GM23338 (cell line): ENCODE results near the gene ST3GAL2. TPM values are rescaled to one million over a fixed set of nuclear protein-coding genes. Genes with fewer than 3 reads are reported as not detected.

Source experiments
- ATAC-seq: fragments of 200-7000 bp; cut with Tn5 transposase; 3 replicates; pipeline ENCODE4 v1.9.1; 2020
- DNase-seq: peaks from one replicate; pipeline ENCODE4 v3.0.0-alpha.2; 2015; ENCODE audit warnings: low spot score
- H2AFZ ChIP-seq: fragments of 200-600 bp; sonication (generic); 2 replicates; pipeline ENCODE4 v1.8.0; 2016; ENCODE audit warnings: antibody characterized with exemption, mild to moderate bottlenecking, moderate library complexity
- H3F3A ChIP-seq: fragments of 200-600 bp; sonication (generic); replicated peaks from 2 replicates; pipeline ENCODE4 v1.8.0; 2017; ENCODE audit warnings: antibody characterized with exemption, mixed run types, low read depth
- H3K27ac ChIP-seq: fragments of 200-600 bp; sonication (generic); 2 replicates; pipeline ENCODE4 v1.6.1; 2016; ENCODE audit warnings: low read depth
- H3K27me3 ChIP-seq: fragments of 200-600 bp; sonication (generic); 2 replicates; pipeline ENCODE4 v1.8.0; 2016; ENCODE audit warnings: mild to moderate bottlenecking, mixed run types, moderate library complexity; ENCODE audit not compliant: insufficient read depth
- H3K36me3 ChIP-seq: fragments of 200-600 bp; sonication (generic); 2 replicates; pipeline ENCODE4 v1.8.0; 2016; ENCODE audit warnings: mild to moderate bottlenecking; ENCODE audit not compliant: insufficient read depth
- H3K4me1 ChIP-seq: fragments of 200-600 bp; sonication (generic); 2 replicates; pipeline ENCODE4 v1.8.0; 2016; ENCODE audit warnings: mild to moderate bottlenecking, moderate library complexity; ENCODE audit not compliant: insufficient read depth
- H3K4me2 ChIP-seq: fragments of 200-600 bp; sonication (generic); 2 replicates; pipeline ENCODE4 v1.7.1; 2017; ENCODE audit warnings: mixed run types
- H3K4me3 ChIP-seq: fragments of 200-600 bp; sonication (generic); 2 replicates; pipeline ENCODE4 v1.6.1; 2016; ENCODE audit warnings: mixed run types
- H3K79me2 ChIP-seq: fragments of 200-600 bp; sonication (generic); replicated peaks from 2 replicates; pipeline ENCODE4 v1.8.0; 2017; ENCODE audit warnings: mild to moderate bottlenecking; ENCODE audit not compliant: insufficient read depth
- H3K9me2 ChIP-seq: fragments of 200-600 bp; sonication (generic); 2 replicates; pipeline ENCODE4 v1.8.0; 2017; ENCODE audit not compliant: insufficient read depth
- H4K20me1 ChIP-seq: fragments of 200-600 bp; sonication (generic); replicated peaks from 2 replicates; pipeline ENCODE4 v1.8.0; 2017; ENCODE audit warnings: mild to moderate bottlenecking; ENCODE audit not compliant: insufficient read depth
- H3K27ac Mint-ChIP-seq: 2 replicates; pipeline ENCODE4 v1.8.0; 2020; ENCODE audit warnings: inconsistent platforms, mild to moderate bottlenecking, moderate library complexity, mixed read lengths
- H3K27me3 Mint-ChIP-seq: 3 replicates; pipeline ENCODE4 v1.8.0; 2022; ENCODE audit warnings: low read depth, mild to moderate bottlenecking, moderate library complexity, mixed read lengths, inconsistent platforms; ENCODE audit not compliant: insufficient read depth, poor library complexity
- H3K36me3 Mint-ChIP-seq: 3 replicates; pipeline ENCODE4 v1.8.0; 2021; ENCODE audit warnings: low read depth, mild to moderate bottlenecking, inconsistent platforms, moderate library complexity, mixed read lengths
- H3K4me1 Mint-ChIP-seq: 3 replicates; pipeline ENCODE4 v1.8.0; 2020; ENCODE audit warnings: mild to moderate bottlenecking, inconsistent platforms, mixed read lengths
- H3K4me3 Mint-ChIP-seq: 3 replicates; pipeline ENCODE4 v1.8.0; 2021; ENCODE audit warnings: moderate library complexity, mild to moderate bottlenecking, inconsistent platforms, mixed read lengths
- H3K9me3 Mint-ChIP-seq: 3 replicates; pipeline ENCODE4 v1.8.0; 2020; ENCODE audit warnings: moderate library complexity, mild to moderate bottlenecking, inconsistent platforms, mixed read lengths
- CREB1 ChIP-seq: fragments of 250-450 bp; sonication (Bioruptor Pico); IDR thresholded peaks from 2 replicates; pipeline ENCODE4 v1.5.0; 2020; ENCODE audit warnings: low read depth, mild to moderate bottlenecking, moderate library complexity
- CTCF ChIP-seq, 2 experiments: fragments of 200-600 bp in 1 of 2; sonication (generic) in 1 of 2; conservative IDR thresholded peaks; 2 replicates each; pipeline versions ENCODE4 v1.5.1 to v1.6.1; 2016 to 2017; ENCODE audit warnings: antibody characterized with exemption in 2 of 2, low read depth in 2 of 2, mild to moderate bottlenecking in 2 of 2, moderate library complexity in 1 of 2
- ETS1 ChIP-seq: IDR thresholded peaks from 2 replicates; pipeline ENCODE4 v1.6.1; 2016; ENCODE audit warnings: antibody characterized with exemption
- EZH2 ChIP-seq: fragments of 200-600 bp; sonication (generic); IDR thresholded peaks from one replicate; pipeline ENCODE4 v1.8.0; 2017; ENCODE audit warnings: antibody characterized with exemption, mild to moderate bottlenecking, low read depth; ENCODE audit not compliant: unreplicated experiment
- JUNB ChIP-seq: IDR thresholded peaks from one replicate; pipeline ENCODE4 v1.6.1; 2016; ENCODE audit warnings: antibody characterized with exemption; ENCODE audit not compliant: unreplicated experiment
- NANOG ChIP-seq: IDR thresholded peaks from 2 replicates; pipeline ENCODE4 v1.6.1; 2016; ENCODE audit warnings: antibody characterized with exemption, borderline replicate concordance
- POLR2AphosphoS5 ChIP-seq: IDR thresholded peaks from 2 replicates; pipeline ENCODE4 v1.6.1; 2016; ENCODE audit warnings: antibody characterized with exemption, low read depth
- STAT1 ChIP-seq: IDR thresholded peaks from one replicate; pipeline ENCODE4 v1.6.1; 2016; ENCODE audit warnings: antibody characterized with exemption; ENCODE audit not compliant: unreplicated experiment
- ZNF114 ChIP-seq: fragments of 250-450 bp; sonication (Bioruptor Pico); IDR thresholded peaks from 2 replicates; pipeline ENCODE4 v1.5.0; 2020; ENCODE audit warnings: mild to moderate bottlenecking, moderate library complexity
- ZNF331 ChIP-seq: fragments of 250-450 bp; sonication (Bioruptor Pico); IDR thresholded peaks from 2 replicates; pipeline ENCODE4 v1.5.0; 2020; ENCODE audit warnings: low read depth, mild to moderate bottlenecking, moderate library complexity
- polyA plus RNA-seq: library from polyadenylated mRNA; unstranded; fragments of >200 nt; fragmentation: Nextera tagmentation; extraction: Ambion mirVana; gene quantifications from 2 replicates; pipeline ENCODE4 v1.2.1, GENCODE V29; 2016
- total RNA-seq: library from RNA; depleted of rRNA; stranded (reverse); fragments of >200 nt; shearing (Covaris generic); gene quantifications from 2 replicates; pipeline ENCODE4 v1.2.3, GENCODE V29; 2014
- TF ChIP-seq, protein P1 (sequence below): IDR thresholded peaks from one replicate; pipeline ENCODE4 v1.6.1; 2018; ENCODE audit warnings: antibody characterized with exemption; ENCODE audit not compliant: unreplicated experiment
- TF ChIP-seq, protein P2 (sequence below): fragments of 250-450 bp; sonication (Bioruptor Pico); IDR thresholded peaks from 2 replicates; pipeline ENCODE4 v1.5.0; 2020; ENCODE audit warnings: mild to moderate bottlenecking, moderate library complexity

The ST3GAL2 gene
- total and polyA plus RNA-seq, 2 experiments from 2014 or later = 12.3 to 39.8 TPM

- TF ChIP-seq EZH2 (no peak), NANOG (no peak), CTCF (conservative IDR thresholded peaks at IDR 0.05; ENCODE audit: low read depth in 2 of 2) (no peak), ETS1 (no peak), CREB1 (CRISPR knock-in tag) (no peak), POLR2AphosphoS5 (no peak), ZNF114 (CRISPR knock-in tag) (no peak), JUNB (no peak), STAT1 (no peak), ZNF331 (no peak)
- TF ChIP-seq, protein P1, sequence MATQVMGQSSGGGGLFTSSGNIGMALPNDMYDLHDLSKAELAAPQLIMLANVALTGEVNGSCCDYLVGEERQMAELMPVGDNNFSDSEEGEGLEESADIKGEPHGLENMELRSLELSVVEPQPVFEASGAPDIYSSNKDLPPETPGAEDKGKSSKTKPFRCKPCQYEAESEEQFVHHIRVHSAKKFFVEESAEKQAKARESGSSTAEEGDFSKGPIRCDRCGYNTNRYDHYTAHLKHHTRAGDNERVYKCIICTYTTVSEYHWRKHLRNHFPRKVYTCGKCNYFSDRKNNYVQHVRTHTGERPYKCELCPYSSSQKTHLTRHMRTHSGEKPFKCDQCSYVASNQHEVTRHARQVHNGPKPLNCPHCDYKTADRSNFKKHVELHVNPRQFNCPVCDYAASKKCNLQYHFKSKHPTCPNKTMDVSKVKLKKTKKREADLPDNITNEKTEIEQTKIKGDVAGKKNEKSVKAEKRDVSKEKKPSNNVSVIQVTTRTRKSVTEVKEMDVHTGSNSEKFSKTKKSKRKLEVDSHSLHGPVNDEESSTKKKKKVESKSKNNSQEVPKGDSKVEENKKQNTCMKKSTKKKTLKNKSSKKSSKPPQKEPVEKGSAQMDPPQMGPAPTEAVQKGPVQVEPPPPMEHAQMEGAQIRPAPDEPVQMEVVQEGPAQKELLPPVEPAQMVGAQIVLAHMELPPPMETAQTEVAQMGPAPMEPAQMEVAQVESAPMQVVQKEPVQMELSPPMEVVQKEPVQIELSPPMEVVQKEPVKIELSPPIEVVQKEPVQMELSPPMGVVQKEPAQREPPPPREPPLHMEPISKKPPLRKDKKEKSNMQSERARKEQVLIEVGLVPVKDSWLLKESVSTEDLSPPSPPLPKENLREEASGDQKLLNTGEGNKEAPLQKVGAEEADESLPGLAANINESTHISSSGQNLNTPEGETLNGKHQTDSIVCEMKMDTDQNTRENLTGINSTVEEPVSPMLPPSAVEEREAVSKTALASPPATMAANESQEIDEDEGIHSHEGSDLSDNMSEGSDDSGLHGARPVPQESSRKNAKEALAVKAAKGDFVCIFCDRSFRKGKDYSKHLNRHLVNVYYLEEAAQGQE = no peak
- TF ChIP-seq, protein P2, sequence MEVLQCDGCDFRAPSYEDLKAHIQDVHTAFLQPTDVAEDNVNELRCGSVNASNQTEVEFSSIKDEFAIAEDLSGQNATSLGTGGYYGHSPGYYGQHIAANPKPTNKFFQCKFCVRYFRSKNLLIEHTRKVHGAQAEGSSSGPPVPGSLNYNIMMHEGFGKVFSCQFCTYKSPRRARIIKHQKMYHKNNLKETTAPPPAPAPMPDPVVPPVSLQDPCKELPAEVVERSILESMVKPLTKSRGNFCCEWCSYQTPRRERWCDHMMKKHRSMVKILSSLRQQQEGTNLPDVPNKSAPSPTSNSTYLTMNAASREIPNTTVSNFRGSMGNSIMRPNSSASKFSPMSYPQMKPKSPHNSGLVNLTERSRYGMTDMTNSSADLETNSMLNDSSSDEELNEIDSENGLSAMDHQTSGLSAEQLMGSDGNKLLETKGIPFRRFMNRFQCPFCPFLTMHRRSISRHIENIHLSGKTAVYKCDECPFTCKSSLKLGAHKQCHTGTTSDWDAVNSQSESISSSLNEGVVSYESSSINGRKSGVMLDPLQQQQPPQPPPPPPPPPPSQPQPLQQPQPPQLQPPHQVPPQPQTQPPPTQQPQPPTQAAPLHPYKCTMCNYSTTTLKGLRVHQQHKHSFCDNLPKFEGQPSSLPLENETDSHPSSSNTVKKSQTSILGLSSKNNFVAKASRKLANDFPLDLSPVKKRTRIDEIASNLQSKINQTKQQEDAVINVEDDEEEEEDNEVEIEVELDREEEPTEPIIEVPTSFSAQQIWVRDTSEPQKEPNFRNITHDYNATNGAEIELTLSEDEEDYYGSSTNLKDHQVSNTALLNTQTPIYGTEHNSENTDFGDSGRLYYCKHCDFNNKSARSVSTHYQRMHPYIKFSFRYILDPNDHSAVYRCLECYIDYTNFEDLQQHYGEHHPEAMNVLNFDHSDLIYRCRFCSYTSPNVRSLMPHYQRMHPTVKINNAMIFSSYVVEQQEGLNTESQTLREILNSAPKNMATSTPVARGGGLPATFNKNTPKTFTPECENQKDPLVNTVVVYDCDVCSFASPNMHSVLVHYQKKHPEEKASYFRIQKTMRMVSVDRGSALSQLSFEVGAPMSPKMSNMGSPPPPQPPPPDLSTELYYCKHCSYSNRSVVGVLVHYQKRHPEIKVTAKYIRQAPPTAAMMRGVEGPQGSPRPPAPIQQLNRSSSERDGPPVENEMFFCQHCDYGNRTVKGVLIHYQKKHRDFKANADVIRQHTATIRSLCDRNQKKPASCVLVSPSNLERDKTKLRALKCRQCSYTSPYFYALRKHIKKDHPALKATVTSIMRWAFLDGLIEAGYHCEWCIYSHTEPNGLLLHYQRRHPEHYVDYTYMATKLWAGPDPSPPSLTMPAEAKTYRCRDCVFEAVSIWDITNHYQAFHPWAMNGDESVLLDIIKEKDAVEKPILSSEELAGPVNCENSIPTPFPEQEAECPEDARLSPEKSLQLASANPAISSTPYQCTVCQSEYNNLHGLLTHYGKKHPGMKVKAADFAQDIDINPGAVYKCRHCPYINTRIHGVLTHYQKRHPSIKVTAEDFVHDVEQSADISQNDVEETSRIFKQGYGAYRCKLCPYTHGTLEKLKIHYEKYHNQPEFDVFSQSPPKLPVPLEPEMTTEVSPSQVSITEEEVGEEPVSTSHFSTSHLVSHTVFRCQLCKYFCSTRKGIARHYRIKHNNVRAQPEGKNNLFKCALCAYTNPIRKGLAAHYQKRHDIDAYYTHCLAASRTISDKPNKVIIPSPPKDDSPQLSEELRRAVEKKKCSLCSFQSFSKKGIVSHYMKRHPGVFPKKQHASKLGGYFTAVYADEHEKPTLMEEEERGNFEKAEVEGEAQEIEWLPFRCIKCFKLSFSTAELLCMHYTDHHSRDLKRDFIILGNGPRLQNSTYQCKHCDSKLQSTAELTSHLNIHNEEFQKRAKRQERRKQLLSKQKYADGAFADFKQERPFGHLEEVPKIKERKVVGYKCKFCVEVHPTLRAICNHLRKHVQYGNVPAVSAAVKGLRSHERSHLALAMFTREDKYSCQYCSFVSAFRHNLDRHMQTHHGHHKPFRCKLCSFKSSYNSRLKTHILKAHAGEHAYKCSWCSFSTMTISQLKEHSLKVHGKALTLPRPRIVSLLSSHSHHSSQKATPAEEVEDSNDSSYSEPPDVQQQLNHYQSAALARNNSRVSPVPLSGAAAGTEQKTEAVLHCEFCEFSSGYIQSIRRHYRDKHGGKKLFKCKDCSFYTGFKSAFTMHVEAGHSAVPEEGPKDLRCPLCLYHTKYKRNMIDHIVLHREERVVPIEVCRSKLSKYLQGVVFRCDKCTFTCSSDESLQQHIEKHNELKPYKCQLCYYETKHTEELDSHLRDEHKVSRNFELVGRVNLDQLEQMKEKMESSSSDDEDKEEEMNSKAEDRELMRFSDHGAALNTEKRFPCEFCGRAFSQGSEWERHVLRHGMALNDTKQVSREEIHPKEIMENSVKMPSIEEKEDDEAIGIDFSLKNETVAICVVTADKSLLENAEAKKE (CRISPR knock-in tag) = no peak
- H3K4me3 Mint-ChIP-seq = no peak overlapping the region
Measured at GRCh38 chr16:70418993-70419318, 19.9 kb downstream of the ST3GAL2 start.

More at GRCh38 chr16:70418993-70419318, 19.9 kb downstream of the ST3GAL2 start:
- Mint-ChIP-seq H3K36me3 (peaks cover 3% of the 10 kb centered on the region; the same call in 1 of the 3 replicates), H3K27ac (no peak overlapping the region), H3K9me3 (no peaks in the 10 kb centered on the region), H3K4me1 (peaks cover 71% of the 10 kb centered on the region), H3K27me3 (peaks cover 16% of the 10 kb centered on the region)
- peak overlapping the region; percentile 65; the same call in 1 of the 2 replicates for H3K4me2 ChIP-seq
- no peak overlapping the region for H3K4me3 ChIP-seq
- no peaks in the 10 kb centered on the region for H3K36me3 ChIP-seq
- no peak for DNase-seq
- no peak overlapping the region for H3K27ac ChIP-seq
- H3K27me3 ChIP-seq = no peaks in the 10 kb centered on the region
- peaks cover 41% of the 10 kb centered on the region for H3K4me1 ChIP-seq
- H3K79me2 ChIP-seq = peaks cover 73% of the 10 kb centered on the region
- no peaks in the 10 kb centered on the region for H3K9me2 ChIP-seq
- H3F3A ChIP-seq = peaks cover 5% of the 10 kb centered on the region; the same call in 1 of the 2 replicates
- no peak overlapping the region for H2AFZ ChIP-seq
- H4K20me1 ChIP-seq = peaks cover 24% of the 10 kb centered on the region
- no peak for ATAC-seq
